C4-2B (cell line): ENCODE measurements around the gene HADH.
"Not testable (repeated sequence)": the region's sequence is repeated elsewhere in the genome, so short reads cannot be mapped to it uniquely, and the experiment has no call there.

Source experiments
- H3K27ac ChIP-seq: fragments of 450-650 bp; 2 replicates; pipeline ENCODE4 v1.5.1; 2017
- ZFX ChIP-seq: fragments of 450-650 bp; IDR thresholded peaks from 2 replicates; pipeline ENCODE4 v1.6.1; 2017
- TF ChIP-seq, protein P1 (sequence below): fragments of 450-650 bp; conservative IDR thresholded peaks from 2 replicates; pipeline ENCODE4 v1.5.1; 2017; ENCODE audit warnings: mild to moderate bottlenecking

Gene HADH

DNA sequence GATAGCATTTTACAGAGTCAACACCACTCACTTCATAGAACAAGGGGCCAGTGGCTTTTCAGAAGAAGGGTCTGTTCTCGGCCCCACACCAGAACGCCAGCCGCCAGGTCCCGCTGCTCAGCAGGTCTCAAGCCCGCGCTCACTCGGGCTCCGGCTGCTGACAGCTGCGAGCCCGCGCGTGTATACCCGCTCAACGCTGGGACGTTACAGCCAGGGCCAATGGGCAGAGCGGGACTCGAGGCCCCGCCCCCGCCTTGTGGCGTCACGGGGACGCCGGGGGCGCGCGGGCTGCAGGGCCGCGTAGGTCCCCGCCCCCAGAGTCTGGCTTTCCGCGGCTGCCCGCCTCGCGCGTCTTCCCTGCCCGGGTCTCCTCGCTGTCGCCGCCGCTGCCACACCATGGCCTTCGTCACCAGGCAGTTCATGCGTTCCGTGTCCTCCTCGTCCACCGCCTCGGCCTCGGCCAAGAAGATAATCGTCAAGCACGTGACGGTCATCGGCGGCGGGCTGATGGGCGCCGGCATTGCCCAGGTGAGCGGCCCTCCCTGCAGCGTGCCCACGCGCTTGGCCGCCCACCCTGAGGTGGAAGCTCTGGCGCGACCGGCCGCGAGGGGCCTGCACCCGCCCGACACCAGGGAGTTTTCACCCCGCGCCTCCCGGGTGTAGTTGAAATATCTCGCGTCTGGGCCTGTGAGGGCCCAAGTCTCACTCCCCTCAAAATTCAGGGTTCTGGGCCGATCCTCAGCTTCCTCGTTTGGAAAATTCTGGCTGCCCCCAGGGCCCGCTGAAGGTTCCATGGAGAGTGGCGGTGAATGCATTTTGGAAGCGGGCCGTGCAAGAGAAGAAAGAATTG, at the start of gene HADH:
Gene HADH (plus strand): TSS at position 353 of the 850 bp plus-strand sequence. CDS start 44 bp downstream, at position 397.
- TF ChIP-seq, protein P1, sequence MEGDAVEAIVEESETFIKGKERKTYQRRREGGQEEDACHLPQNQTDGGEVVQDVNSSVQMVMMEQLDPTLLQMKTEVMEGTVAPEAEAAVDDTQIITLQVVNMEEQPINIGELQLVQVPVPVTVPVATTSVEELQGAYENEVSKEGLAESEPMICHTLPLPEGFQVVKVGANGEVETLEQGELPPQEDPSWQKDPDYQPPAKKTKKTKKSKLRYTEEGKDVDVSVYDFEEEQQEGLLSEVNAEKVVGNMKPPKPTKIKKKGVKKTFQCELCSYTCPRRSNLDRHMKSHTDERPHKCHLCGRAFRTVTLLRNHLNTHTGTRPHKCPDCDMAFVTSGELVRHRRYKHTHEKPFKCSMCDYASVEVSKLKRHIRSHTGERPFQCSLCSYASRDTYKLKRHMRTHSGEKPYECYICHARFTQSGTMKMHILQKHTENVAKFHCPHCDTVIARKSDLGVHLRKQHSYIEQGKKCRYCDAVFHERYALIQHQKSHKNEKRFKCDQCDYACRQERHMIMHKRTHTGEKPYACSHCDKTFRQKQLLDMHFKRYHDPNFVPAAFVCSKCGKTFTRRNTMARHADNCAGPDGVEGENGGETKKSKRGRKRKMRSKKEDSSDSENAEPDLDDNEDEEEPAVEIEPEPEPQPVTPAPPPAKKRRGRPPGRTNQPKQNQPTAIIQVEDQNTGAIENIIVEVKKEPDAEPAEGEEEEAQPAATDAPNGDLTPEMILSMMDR = no peak
- peak; percentile 88 for TF ChIP-seq ZFX
- H3K27ac ChIP-seq = peak within 1 kb of the TSS; percentile 94

- no peak for TF ChIP-seq ZFX
- TF ChIP-seq, protein P1 = no peak
- no peak overlapping the region for H3K27ac ChIP-seq
These were observed 43.9 kb upstream of the HADH start for GRCh38 chr4:107945809-107946208.

GRCh38 chr4:107950746-107951540, 38.7 kb upstream of the HADH start:
- no peak overlapping the region for H3K27ac ChIP-seq
- TF ChIP-seq, protein P1 = no peak
- TF ChIP-seq ZFX = no peak

- H3K27ac ChIP-seq = no peak overlapping the region
- TF ChIP-seq, protein P1 = no peak
- no peak for TF ChIP-seq ZFX
These were observed 38.1 kb upstream of the HADH start for GRCh38 chr4:107951551-107951950.

DNA sequence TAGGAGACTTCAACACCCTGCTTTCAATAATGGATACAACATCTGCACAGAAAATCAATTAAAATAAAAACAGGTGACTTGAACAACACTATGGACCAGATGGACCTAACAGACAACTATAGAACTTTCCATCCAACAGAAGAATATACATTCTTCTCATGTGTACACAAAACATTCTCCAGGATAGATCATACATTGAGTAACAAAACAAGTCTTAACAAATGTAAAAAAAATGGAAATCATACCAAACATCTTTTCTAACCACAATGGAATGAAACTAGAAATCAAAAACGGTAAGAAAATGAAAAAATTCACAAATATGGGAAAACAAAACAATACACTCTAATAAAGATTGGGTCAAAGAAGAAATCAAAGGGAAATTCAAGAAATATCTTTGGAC, 33.7 kb upstream of the HADH start:
- TF ChIP-seq, protein P1 = no peak
- no peak for TF ChIP-seq ZFX
- H3K27ac ChIP-seq = no peak overlapping the region

DNA sequence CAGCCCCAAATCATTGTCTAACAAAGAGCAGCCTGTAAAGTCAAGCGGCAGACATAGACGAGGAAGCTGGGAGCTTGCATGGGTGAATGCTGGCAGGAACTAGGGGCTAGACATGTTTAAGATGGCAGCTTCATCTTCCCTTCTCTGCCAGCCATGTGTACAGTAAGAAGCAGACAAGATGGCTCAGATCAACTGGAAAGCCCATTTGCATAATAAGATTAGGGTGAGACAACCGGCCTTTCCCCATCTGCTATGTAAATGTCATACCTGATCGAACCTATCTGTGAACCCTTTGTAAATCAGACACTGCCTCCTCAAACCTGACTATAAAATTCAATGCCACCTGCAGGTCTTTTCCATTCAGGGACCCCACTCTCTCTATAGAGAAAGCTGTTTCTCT, 22.8 kb upstream of the HADH start:
- H3K27ac ChIP-seq = no peak overlapping the region
- TF ChIP-seq ZFX = no peak

GRCh38 chr4:107967519-107967918, 22.2 kb upstream of the HADH start:
- H3K27ac ChIP-seq = not testable (repeated sequence)

- not testable (repeated sequence) for H3K27ac ChIP-seq
These were observed 21.8 kb upstream of the HADH start for GRCh38 chr4:107967921-107968320.
